GM10266 (cell line): Measurements from ENCODE around the gene RNF6.

Experiments used
- DNase-seq: peaks from one replicate; pipeline ENCODE4 v3.0.0; 2012; ENCODE audit errors: extremely low spot score
- CTCF ChIP-seq: IDR thresholded peaks from 2 replicates; pipeline ENCODE4 v1.5.1; 2012; ENCODE audit warnings: mild to moderate bottlenecking, low read depth; ENCODE audit not compliant: control insufficient read depth, insufficient read depth; ENCODE audit errors: missing control alignments

RNF6 gene

DNA sequence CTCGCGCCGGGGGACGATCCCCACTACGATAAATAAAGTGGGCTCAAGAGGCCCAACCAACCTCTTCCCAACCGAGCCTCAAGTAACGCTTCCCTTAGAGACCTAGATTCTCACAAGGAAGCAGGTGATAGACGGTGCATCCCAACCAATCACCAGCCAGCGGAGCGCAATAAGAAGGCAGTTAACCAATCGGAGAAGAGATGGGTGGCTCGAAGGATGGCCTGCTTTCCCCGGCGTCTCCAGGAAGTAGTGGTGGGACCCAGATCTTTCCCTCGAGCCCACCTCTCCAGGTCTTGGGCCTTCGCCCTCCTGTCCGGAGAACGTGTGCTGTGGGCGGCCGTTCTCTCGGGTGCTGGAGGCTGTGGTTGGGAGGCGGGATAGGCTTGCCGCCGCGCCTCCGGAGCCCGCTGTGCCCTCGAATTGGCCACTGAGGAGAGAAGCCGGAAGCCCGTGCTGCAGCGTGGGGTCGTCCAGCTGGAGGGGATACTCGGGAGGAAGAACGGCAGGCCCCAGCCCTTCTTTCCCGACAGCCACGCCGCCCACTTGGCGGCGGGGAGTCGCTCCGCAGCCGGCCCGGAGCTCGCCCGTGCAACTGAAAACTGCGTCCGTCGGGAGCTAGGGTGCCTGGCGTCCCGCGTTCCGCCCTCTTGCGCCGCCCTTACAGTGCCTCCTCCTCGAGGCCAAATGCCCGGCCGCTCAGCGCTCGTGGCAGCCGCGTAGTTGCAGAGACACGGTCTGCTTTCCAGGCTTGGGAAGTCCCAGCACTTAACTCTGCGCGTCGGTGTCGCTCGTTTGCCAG is at the start of gene RNF6:
TSS of gene RNF6 (minus strand) at position 594 of the 799 bp plus-strand sequence. CDS start 2,665 bp downstream, outside the sequence.
- TF ChIP-seq CTCF = no peak
- DNase-seq = peak; percentile 95

DNA sequence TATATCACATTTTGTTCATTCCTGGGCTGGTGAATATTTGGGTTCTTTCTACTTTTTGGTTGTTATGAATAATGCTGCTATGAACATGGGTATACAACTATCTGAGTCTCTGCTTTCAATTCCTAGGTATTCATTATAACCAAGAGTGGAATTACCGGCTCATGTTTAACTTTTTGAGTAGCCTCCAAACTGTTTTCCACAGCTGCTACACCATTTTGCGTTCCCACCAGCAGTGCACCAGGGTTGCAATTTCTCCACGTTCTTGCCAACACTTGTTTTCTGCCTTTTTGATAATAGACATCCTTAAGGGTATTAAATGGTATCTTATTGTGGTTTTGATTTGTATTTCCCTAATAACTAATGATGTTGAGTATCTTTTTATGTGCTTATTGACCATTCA is 48.6 kb upstream of the RNF6 start:
- DNase-seq = no peak
- TF ChIP-seq CTCF = no peak

GRCh38 chr13:26266311-26266710 is 44.2 kb upstream of the RNF6 start:
- TF ChIP-seq CTCF = no peak
- DNase-seq = no peak

DNA sequence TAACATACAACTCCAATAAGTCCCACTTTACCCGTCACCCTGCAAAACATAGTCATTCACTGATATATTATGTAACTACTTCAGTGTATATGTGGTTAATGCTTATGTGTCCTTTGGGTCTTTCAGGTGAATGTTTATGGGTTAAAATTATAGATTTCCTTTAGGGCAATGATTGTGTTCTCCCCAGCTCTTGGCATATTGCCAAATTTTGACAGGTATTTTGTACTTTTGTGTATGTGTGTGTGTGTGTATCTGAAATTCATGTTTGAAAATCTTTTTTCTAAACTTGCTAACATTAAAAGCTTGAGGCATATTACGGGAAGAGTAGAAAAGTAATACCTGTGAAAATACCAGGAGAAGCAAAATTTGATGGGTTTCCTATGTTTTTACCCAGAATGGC is 40.0 kb upstream of the RNF6 start:
- TF ChIP-seq CTCF = no peak
- DNase-seq = no peak

- DNase-seq = no peak
- TF ChIP-seq CTCF = no peak
Measured at GRCh38 chr13:26259634-26260033, 37.5 kb upstream of the RNF6 start.

GRCh38 chr13:26257049-26257448 is 34.9 kb upstream of the RNF6 start:
- TF ChIP-seq CTCF = no peak
- DNase-seq = no peak

GRCh38 chr13:26255691-26256277 is 33.7 kb upstream of the RNF6 start:
- no peak for DNase-seq
- peak; percentile 15 for TF ChIP-seq CTCF
